SK-N-SH (cell line): ENCODE results near the gene ANKRD11.

Experiments
- CHD2 ChIP-seq: fragments of 150-350 bp; IDR thresholded peaks from 2 replicates; pipeline ENCODE4 v1.6.1; 2018; ENCODE audit warnings: low read length; ENCODE audit not compliant: partially characterized antibody
- EP300 ChIP-seq, 2 experiments: IDR thresholded peaks; 2 replicates each; pipeline versions ENCODE4 v1.4.0 to v1.6.1; 2012; ENCODE audit warnings: borderline replicate concordance in 1 of 2, low read depth in 1 of 2, low read length in 1 of 2
- FOXJ3 ChIP-seq: sonication (generic); formaldehyde crosslinking; IDR thresholded peaks from 2 replicates; pipeline ENCODE4 v1.5.1; 2020; ENCODE audit warnings: mild to moderate bottlenecking, missing genetic modification reagents
- GABPA ChIP-seq: IDR thresholded peaks from 2 replicates; pipeline ENCODE4 v1.4.0; 2012; ENCODE audit warnings: low read depth, mild to moderate bottlenecking
- POLR2AphosphoS5 ChIP-seq: IDR thresholded peaks from 2 replicates; pipeline ENCODE4 v1.6.1; 2012; ENCODE audit warnings: low read depth, low read length
- RAD21 ChIP-seq: IDR thresholded peaks from 2 replicates; pipeline ENCODE4 v1.6.1; 2012; ENCODE audit warnings: mild to moderate bottlenecking, low read length
- RFX5 ChIP-seq: IDR thresholded peaks from 2 replicates; pipeline ENCODE4 v1.6.1; 2012; ENCODE audit warnings: mild to moderate bottlenecking, improper control_type of control experiment, low read length
- TAF1 ChIP-seq: IDR thresholded peaks from 2 replicates; pipeline ENCODE4 v1.6.1; 2012; ENCODE audit warnings: low read depth, mild to moderate bottlenecking, low read length, moderate library complexity, borderline replicate concordance
- TCF12 ChIP-seq: IDR thresholded peaks from 2 replicates; pipeline ENCODE4 v1.4.0; 2012
- TF ChIP-seq, protein P1 (sequence below): fragments of 200-600 bp; sonication (generic); IDR thresholded peaks from 2 replicates; pipeline ENCODE4 v1.6.1; 2017; ENCODE audit warnings: antibody characterized with exemption, mild to moderate bottlenecking, moderate library complexity
- TF ChIP-seq, protein P2 (sequence below): IDR thresholded peaks from 2 replicates; pipeline ENCODE4 v1.6.1; 2012; ENCODE audit warnings: mild to moderate bottlenecking, low read depth, low read length, moderate library complexity

DNA sequence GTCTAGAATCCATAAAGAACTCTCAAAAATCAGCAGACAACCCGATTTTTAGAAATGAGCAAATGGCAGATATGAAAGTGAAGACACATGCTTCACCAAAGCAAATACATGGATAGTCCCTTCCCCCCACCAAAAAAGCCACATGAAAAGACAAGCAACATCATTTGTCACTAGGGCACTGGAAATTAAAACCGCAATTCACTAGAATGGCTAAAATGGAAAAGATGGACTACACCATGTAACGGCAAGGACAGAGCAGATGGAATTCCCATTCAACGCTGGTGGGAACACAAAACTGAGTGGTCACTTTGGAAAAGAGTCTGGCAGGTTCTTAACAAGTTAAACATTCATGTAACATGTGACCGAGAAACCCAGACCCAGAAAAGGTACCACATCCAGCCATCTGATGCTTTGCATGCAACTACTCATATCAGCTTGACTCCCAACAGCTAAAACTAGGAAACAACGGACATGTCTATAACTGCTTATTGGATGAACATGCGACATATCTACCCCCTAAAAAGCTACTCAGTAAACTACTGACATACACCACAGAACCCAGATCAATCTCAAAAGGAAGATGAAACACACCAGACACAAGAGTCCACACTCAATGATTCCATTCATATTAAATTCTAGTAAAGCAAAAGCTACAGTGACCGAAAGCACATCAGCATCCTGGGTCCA is 140.3 kb downstream of the ANKRD11 start:
- TF ChIP-seq POLR2AphosphoS5 (no peak), CHD2 (no peak), EP300 (IDR thresholded peaks at IDR 0.05; ENCODE audit: borderline replicate concordance in 1 of 2, low read depth in 1 of 2, low read length in 1 of 2) (no peak), RFX5 (no peak), FOXJ3 (CRISPR knock-in tag) (no peak), RAD21 (no peak), TAF1 (no peak), GABPA (no peak), TCF12 (no peak)
- TF ChIP-seq, protein P1, sequence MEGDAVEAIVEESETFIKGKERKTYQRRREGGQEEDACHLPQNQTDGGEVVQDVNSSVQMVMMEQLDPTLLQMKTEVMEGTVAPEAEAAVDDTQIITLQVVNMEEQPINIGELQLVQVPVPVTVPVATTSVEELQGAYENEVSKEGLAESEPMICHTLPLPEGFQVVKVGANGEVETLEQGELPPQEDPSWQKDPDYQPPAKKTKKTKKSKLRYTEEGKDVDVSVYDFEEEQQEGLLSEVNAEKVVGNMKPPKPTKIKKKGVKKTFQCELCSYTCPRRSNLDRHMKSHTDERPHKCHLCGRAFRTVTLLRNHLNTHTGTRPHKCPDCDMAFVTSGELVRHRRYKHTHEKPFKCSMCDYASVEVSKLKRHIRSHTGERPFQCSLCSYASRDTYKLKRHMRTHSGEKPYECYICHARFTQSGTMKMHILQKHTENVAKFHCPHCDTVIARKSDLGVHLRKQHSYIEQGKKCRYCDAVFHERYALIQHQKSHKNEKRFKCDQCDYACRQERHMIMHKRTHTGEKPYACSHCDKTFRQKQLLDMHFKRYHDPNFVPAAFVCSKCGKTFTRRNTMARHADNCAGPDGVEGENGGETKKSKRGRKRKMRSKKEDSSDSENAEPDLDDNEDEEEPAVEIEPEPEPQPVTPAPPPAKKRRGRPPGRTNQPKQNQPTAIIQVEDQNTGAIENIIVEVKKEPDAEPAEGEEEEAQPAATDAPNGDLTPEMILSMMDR, result no peak
- TF ChIP-seq, protein P2, sequence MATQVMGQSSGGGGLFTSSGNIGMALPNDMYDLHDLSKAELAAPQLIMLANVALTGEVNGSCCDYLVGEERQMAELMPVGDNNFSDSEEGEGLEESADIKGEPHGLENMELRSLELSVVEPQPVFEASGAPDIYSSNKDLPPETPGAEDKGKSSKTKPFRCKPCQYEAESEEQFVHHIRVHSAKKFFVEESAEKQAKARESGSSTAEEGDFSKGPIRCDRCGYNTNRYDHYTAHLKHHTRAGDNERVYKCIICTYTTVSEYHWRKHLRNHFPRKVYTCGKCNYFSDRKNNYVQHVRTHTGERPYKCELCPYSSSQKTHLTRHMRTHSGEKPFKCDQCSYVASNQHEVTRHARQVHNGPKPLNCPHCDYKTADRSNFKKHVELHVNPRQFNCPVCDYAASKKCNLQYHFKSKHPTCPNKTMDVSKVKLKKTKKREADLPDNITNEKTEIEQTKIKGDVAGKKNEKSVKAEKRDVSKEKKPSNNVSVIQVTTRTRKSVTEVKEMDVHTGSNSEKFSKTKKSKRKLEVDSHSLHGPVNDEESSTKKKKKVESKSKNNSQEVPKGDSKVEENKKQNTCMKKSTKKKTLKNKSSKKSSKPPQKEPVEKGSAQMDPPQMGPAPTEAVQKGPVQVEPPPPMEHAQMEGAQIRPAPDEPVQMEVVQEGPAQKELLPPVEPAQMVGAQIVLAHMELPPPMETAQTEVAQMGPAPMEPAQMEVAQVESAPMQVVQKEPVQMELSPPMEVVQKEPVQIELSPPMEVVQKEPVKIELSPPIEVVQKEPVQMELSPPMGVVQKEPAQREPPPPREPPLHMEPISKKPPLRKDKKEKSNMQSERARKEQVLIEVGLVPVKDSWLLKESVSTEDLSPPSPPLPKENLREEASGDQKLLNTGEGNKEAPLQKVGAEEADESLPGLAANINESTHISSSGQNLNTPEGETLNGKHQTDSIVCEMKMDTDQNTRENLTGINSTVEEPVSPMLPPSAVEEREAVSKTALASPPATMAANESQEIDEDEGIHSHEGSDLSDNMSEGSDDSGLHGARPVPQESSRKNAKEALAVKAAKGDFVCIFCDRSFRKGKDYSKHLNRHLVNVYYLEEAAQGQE, result no peak
